Raji (cell line): Measurements from ENCODE around the gene CHAF1A.

Experiments used
- POLR2A ChIP-seq: IDR thresholded peaks from 2 replicates; pipeline ENCODE4 v1.6.1; 2011; ENCODE audit warnings: low read depth, low read length, control low read depth; ENCODE audit not compliant: insufficient read depth

CHAF1A gene

GRCh38 chr19:4491446-4491845 is 89.0 kb downstream of the CHAF1A start:
- TF ChIP-seq POLR2A, result no peak

GRCh38 chr19:4492337-4493103 is 90.1 kb downstream of the CHAF1A start:
- TF ChIP-seq POLR2A, result no peak
